WTC11 (cell line): ENCODE results near the gene PSMB9. TPM values are rescaled to one million over a fixed set of nuclear protein-coding genes. Genes with fewer than 3 reads are reported as not detected.

Experiments
- ATAC-seq: fragments of 200-7000 bp; cut with Tn5 transposase; 2 replicates; pipeline ENCODE4 v1.10.0; 2021; ENCODE audit warnings: mild to moderate bottlenecking, moderate library complexity
- CTCF ChIA-PET: fragments of 300-600 bp; sonication (Branson Sonifier 250); formaldehyde crosslinking; loops from one replicate; lab custom pipeline; 2021; ENCODE audit warnings: antibody characterized with exemption; lab: Charles Lee
- POLR2A ChIA-PET: fragments of 350-600 bp; sonication (Branson Sonifier 250); formaldehyde crosslinking; loops from one replicate; lab custom pipeline; 2021; ENCODE audit warnings: antibody characterized with exemption; lab: Charles Lee
- DNase-seq: peaks from one replicate; pipeline ENCODE4 v3.0.0; 2021; ENCODE audit warnings: low spot score
- H3K27ac Mint-ChIP-seq: 2 replicates; pipeline ENCODE4 v1.8.0; 2021; ENCODE audit warnings: mixed read lengths
- H3K27me3 Mint-ChIP-seq: 2 replicates; pipeline ENCODE4 v1.8.0; 2021; ENCODE audit warnings: low read depth, mild to moderate bottlenecking, moderate library complexity, mixed read lengths
- H3K36me3 Mint-ChIP-seq: 2 replicates; pipeline ENCODE4 v1.8.0; 2021; ENCODE audit warnings: mixed read lengths
- H3K4me1 Mint-ChIP-seq: 2 replicates; pipeline ENCODE4 v1.8.0; 2022; ENCODE audit warnings: mixed read lengths
- H3K4me3 Mint-ChIP-seq: 2 replicates; pipeline ENCODE4 v1.8.0; 2021; ENCODE audit warnings: mild to moderate bottlenecking, moderate library complexity, mixed read lengths
- H3K9me3 Mint-ChIP-seq: 2 replicates; pipeline ENCODE4 v1.8.0; 2021; ENCODE audit warnings: mixed read lengths
- CREM ChIP-seq: sonication (generic); formaldehyde crosslinking; IDR thresholded peaks from 2 replicates; pipeline ENCODE4 v1.8.1; 2022; ENCODE audit warnings: mild to moderate bottlenecking, missing genetic modification reagents, moderate library complexity
- HMGXB4 ChIP-seq: sonication (generic); formaldehyde crosslinking; IDR thresholded peaks from 2 replicates; pipeline ENCODE4 v1.8.1; 2023; ENCODE audit warnings: mild to moderate bottlenecking, moderate library complexity, missing genetic modification reagents
- TEAD1 ChIP-seq: sonication (generic); formaldehyde crosslinking; IDR thresholded peaks from 2 replicates; pipeline ENCODE4 v1.8.0; 2022; ENCODE audit warnings: mild to moderate bottlenecking, missing genetic modification reagents
- total RNA-seq: library from RNA; stranded (reverse); gene quantifications from 3 replicates; pipeline ENCODE4 v1.2.3, GENCODE V29; 2021

The PSMB9 gene
- total RNA-seq, 1 experiment from 2014 or later, result 1.8 TPM

GRCh38 chr6:32908897-32909296 is 54.9 kb downstream of the PSMB9 start:
- no peak for ATAC-seq
- Mint-ChIP-seq H3K4me3 (no peak overlapping the region), H3K27ac (no peak overlapping the region), H3K27me3 (peaks cover 15% of the 10 kb centered on the region), H3K36me3 (no peaks in the 10 kb centered on the region), H3K4me1 (no peaks in the 10 kb centered on the region), H3K9me3 (no peaks in the 10 kb centered on the region)
- no peak for DNase-seq
- ChIA-PET POLR2A (no interaction called here), CTCF (interaction anchor here (1.3 kb wide), 1 partner anchor 24 kb away, joined by 3 read pairs; no protein-coding TSS in a partner anchor)
- TF ChIP-seq CREM (CRISPR knock-in tag), result no peak
- no peak for TF ChIP-seq TEAD1 (CRISPR knock-in tag)
- no peak for TF ChIP-seq HMGXB4 (CRISPR knock-in tag)

Other genes with a start within 250 kb of the PSMB9 start
- 0.22 to 0.92 TPM (median 0.62 TPM) in 3 replicates for gene HLA-DQA1, start 216.8 kb upstream of the PSMB9 start, total RNA-seq
- gene HLA-DQB1, start 187.5 kb upstream of the PSMB9 start, total RNA-seq, result 0.83 to 3.8 TPM (median 2.6 TPM) in 3 replicates
- not detected in 3 replicates for gene HLA-DQA2, start 112.8 kb upstream of the PSMB9 start, total RNA-seq
- 0.39 to 0.76 TPM (median 0.42 TPM) in 3 replicates for gene HLA-DQB2, start 90.7 kb upstream of the PSMB9 start, total RNA-seq
- gene HLA-DOB, start 37.2 kb upstream of the PSMB9 start, total RNA-seq, result 0.15 to 0.55 TPM (median 0.46 TPM) in 3 replicates
- gene TAP2, start 15.5 kb upstream of the PSMB9 start, total RNA-seq, result 14.7 to 23.0 TPM (median 16.5 TPM) in 3 replicates
- gene PSMB8, start 10.1 kb upstream of the PSMB9 start, total RNA-seq, result 13.8 to 22.0 TPM (median 19.4 TPM) in 3 replicates
- 13.6 to 15.9 TPM (median 15.7 TPM) in 3 replicates for gene TAP1, start 488 bp upstream of the PSMB9 start, total RNA-seq
- 1.1 to 2.7 TPM (median 2.3 TPM) in 3 replicates for gene HLA-DMB, start 86.8 kb downstream of the PSMB9 start, total RNA-seq
- gene HLA-DMA, start 98.9 kb downstream of the PSMB9 start, total RNA-seq, result 6.0 to 9.3 TPM (median 6.6 TPM) in 3 replicates
- 206 to 222 TPM (median 214 TPM) in 3 replicates for gene BRD2, start 114.4 kb downstream of the PSMB9 start, total RNA-seq
- gene HLA-DOA, start 155.4 kb downstream of the PSMB9 start, total RNA-seq, result 13.6 to 24.6 TPM (median 24.4 TPM) in 3 replicates
- 4.4 to 5.4 TPM (median 4.9 TPM) in 3 replicates for gene HLA-DPA1, start 219.5 kb downstream of the PSMB9 start, total RNA-seq
- gene HLA-DPB1, start 221.8 kb downstream of the PSMB9 start, total RNA-seq, result 18.0 to 23.9 TPM (median 21.3 TPM) in 3 replicates